ENCODE data around the gene C12orf57.

The C12orf57 gene

GRCh38 chr12:6974180-6974579, 30.4 kb downstream of the C12orf57 start:
- no peaks in the 10 kb centered on the region for H3K4me1 ChIP-seq (ENCODE audit: control insufficient read depth, insufficient read depth, low read length)
- H3K4me3 ChIP-seq (ENCODE audit: low read length), result no peak overlapping the region
- WGBS (ENCODE audit: insufficient coverage, insufficient read length), result no CpG with 5 or more reads among the region's 6 CpGs
- H3K9me3 ChIP-seq (ENCODE audit: control insufficient read depth, insufficient read depth, low read length), result no peaks in the 10 kb centered on the region
- H3K36me3 ChIP-seq (ENCODE audit: control insufficient read depth, insufficient read depth, low read length), result peaks cover 20% of the 10 kb centered on the region
- no peaks in the 10 kb centered on the region for H3K27me3 ChIP-seq (ENCODE audit: control insufficient read depth, insufficient read depth, low read length)
- no peak for DNase-seq (ENCODE audit: low read depth, low spot score)
- H3K27ac ChIP-seq (ENCODE audit: low read length), result no peak overlapping the region

GRCh38 chr12:6975297-6976032, 31.6 kb downstream of the C12orf57 start:
- no peak overlapping the region for H3K4me3 ChIP-seq (ENCODE audit: low read length)
- H3K4me1 ChIP-seq (ENCODE audit: control insufficient read depth, insufficient read depth, low read length), result no peaks in the 10 kb centered on the region
- DNase-seq (ENCODE audit: low read depth, low spot score), result no peak
- H3K36me3 ChIP-seq (ENCODE audit: control insufficient read depth, insufficient read depth, low read length), result peaks cover 22% of the 10 kb centered on the region
- H3K9me3 ChIP-seq (ENCODE audit: control insufficient read depth, insufficient read depth, low read length), result no peaks in the 10 kb centered on the region
- no peak overlapping the region for H3K27ac ChIP-seq (ENCODE audit: low read length)
- no peaks in the 10 kb centered on the region for H3K27me3 ChIP-seq (ENCODE audit: control insufficient read depth, insufficient read depth, low read length)
- WGBS (ENCODE audit: insufficient coverage, insufficient read length), result no CpG with 5 or more reads among the region's 2 CpGs

- no peak overlapping the region for H3K4me3 ChIP-seq (ENCODE audit: low read length)
- no CpG with 5 or more reads among the region's 10 CpGs for WGBS (ENCODE audit: insufficient coverage, insufficient read length)
- peaks cover 25% of the 10 kb centered on the region for H3K36me3 ChIP-seq (ENCODE audit: control insufficient read depth, insufficient read depth, low read length)
Observed at GRCh38 chr12:6977653-6978052, 33.8 kb downstream of the C12orf57 start.

GRCh38 chr12:6978188-6978587, 34.4 kb downstream of the C12orf57 start:
- H3K4me3 ChIP-seq (ENCODE audit: low read length), result no peak overlapping the region
- no CpG with 5 or more reads among the region's 6 CpGs for WGBS (ENCODE audit: insufficient coverage, insufficient read length)
- no peaks in the 10 kb centered on the region for H3K4me1 ChIP-seq (ENCODE audit: control insufficient read depth, insufficient read depth, low read length)
- no peaks in the 10 kb centered on the region for H3K9me3 ChIP-seq (ENCODE audit: control insufficient read depth, insufficient read depth, low read length)
- no peaks in the 10 kb centered on the region for H3K27me3 ChIP-seq (ENCODE audit: control insufficient read depth, insufficient read depth, low read length)
- peaks cover 25% of the 10 kb centered on the region for H3K36me3 ChIP-seq (ENCODE audit: control insufficient read depth, insufficient read depth, low read length)
- H3K27ac ChIP-seq (ENCODE audit: low read length), result no peak overlapping the region
- no peak for DNase-seq (ENCODE audit: low read depth, low spot score)

More at GRCh38 chr12:6977653-6978052, 33.8 kb downstream of the C12orf57 start:
- DNase-seq (ENCODE audit: low read depth, low spot score), result no peak
- Histone ChIP-seq H3K27ac (ENCODE audit: low read length) (no peak overlapping the region), H3K27me3 (ENCODE audit: control insufficient read depth, insufficient read depth, low read length) (no peaks in the 10 kb centered on the region), H3K4me1 (ENCODE audit: control insufficient read depth, insufficient read depth, low read length) (no peaks in the 10 kb centered on the region), H3K9me3 (ENCODE audit: control insufficient read depth, insufficient read depth, low read length) (no peaks in the 10 kb centered on the region)

GRCh38 chr12:6978611-6979011, 34.8 kb downstream of the C12orf57 start:
- no CpG with 5 or more reads among the region's 3 CpGs for WGBS (ENCODE audit: insufficient coverage, insufficient read length)
- DNase-seq (ENCODE audit: low read depth, low spot score), result no peak
- Histone ChIP-seq H3K4me3 (ENCODE audit: low read length) (no peak overlapping the region), H3K9me3 (ENCODE audit: control insufficient read depth, insufficient read depth, low read length) (no peaks in the 10 kb centered on the region), H3K27ac (ENCODE audit: low read length) (no peak overlapping the region), H3K4me1 (ENCODE audit: control insufficient read depth, insufficient read depth, low read length) (no peaks in the 10 kb centered on the region), H3K36me3 (ENCODE audit: control insufficient read depth, insufficient read depth, low read length) (peaks cover 25% of the 10 kb centered on the region), H3K27me3 (ENCODE audit: control insufficient read depth, insufficient read depth, low read length) (no peaks in the 10 kb centered on the region)

GRCh38 chr12:6979021-6979420, 35.2 kb downstream of the C12orf57 start:
- WGBS (ENCODE audit: insufficient coverage, insufficient read length), result no CpG with 5 or more reads among the region's 6 CpGs
- no peaks in the 10 kb centered on the region for H3K9me3 ChIP-seq (ENCODE audit: control insufficient read depth, insufficient read depth, low read length)
- peaks cover 25% of the 10 kb centered on the region for H3K36me3 ChIP-seq (ENCODE audit: control insufficient read depth, insufficient read depth, low read length)
- H3K27ac ChIP-seq (ENCODE audit: low read length), result no peak overlapping the region
- no peak overlapping the region for H3K4me3 ChIP-seq (ENCODE audit: low read length)
- no peak for DNase-seq (ENCODE audit: low read depth, low spot score)
- H3K4me1 ChIP-seq (ENCODE audit: control insufficient read depth, insufficient read depth, low read length), result no peaks in the 10 kb centered on the region
- H3K27me3 ChIP-seq (ENCODE audit: control insufficient read depth, insufficient read depth, low read length), result no peaks in the 10 kb centered on the region

- no peaks in the 10 kb centered on the region for H3K27me3 ChIP-seq (ENCODE audit: control insufficient read depth, insufficient read depth, low read length)
- DNase-seq (ENCODE audit: low read depth, low spot score), result no peak
- no CpG with 5 or more reads among the region's 3 CpGs for WGBS (ENCODE audit: insufficient coverage, insufficient read length)
Observed at GRCh38 chr12:6979453-6979852, 35.6 kb downstream of the C12orf57 start.

GRCh38 chr12:6980075-6980474, 36.3 kb downstream of the C12orf57 start:
- Histone ChIP-seq H3K27ac (ENCODE audit: low read length) (no peak overlapping the region), H3K9me3 (ENCODE audit: control insufficient read depth, insufficient read depth, low read length) (no peaks in the 10 kb centered on the region), H3K27me3 (ENCODE audit: control insufficient read depth, insufficient read depth, low read length) (no peaks in the 10 kb centered on the region), H3K36me3 (ENCODE audit: control insufficient read depth, insufficient read depth, low read length) (peaks cover 16% of the 10 kb centered on the region; the same call in 1 of the 2 replicates), H3K4me1 (ENCODE audit: control insufficient read depth, insufficient read depth, low read length) (no peaks in the 10 kb centered on the region), H3K4me3 (ENCODE audit: low read length) (no peak overlapping the region)
- no peak for DNase-seq (ENCODE audit: low read depth, low spot score)
- WGBS (ENCODE audit: insufficient coverage, insufficient read length), result no CpG with 5 or more reads among the region's 4 CpGs

More at GRCh38 chr12:6979453-6979852, 35.6 kb downstream of the C12orf57 start:
- Histone ChIP-seq H3K27ac (ENCODE audit: low read length) (no peak overlapping the region), H3K4me1 (ENCODE audit: control insufficient read depth, insufficient read depth, low read length) (no peaks in the 10 kb centered on the region), H3K4me3 (ENCODE audit: low read length) (no peak overlapping the region), H3K9me3 (ENCODE audit: control insufficient read depth, insufficient read depth, low read length) (no peaks in the 10 kb centered on the region), H3K36me3 (ENCODE audit: control insufficient read depth, insufficient read depth, low read length) (peaks cover 21% of the 10 kb centered on the region)

GRCh38 chr12:6980740-6981139, 36.9 kb downstream of the C12orf57 start:
- Histone ChIP-seq H3K4me3 (ENCODE audit: low read length) (no peak overlapping the region), H3K4me1 (ENCODE audit: control insufficient read depth, insufficient read depth, low read length) (no peaks in the 10 kb centered on the region), H3K36me3 (ENCODE audit: control insufficient read depth, insufficient read depth, low read length) (peaks cover 11% of the 10 kb centered on the region; the same call in 1 of the 2 replicates), H3K27me3 (ENCODE audit: control insufficient read depth, insufficient read depth, low read length) (no peaks in the 10 kb centered on the region), H3K27ac (ENCODE audit: low read length) (no peak overlapping the region), H3K9me3 (ENCODE audit: control insufficient read depth, insufficient read depth, low read length) (no peaks in the 10 kb centered on the region)
- DNase-seq (ENCODE audit: low read depth, low spot score), result no peak

GRCh38 chr12:6981152-6982052, 37.6 kb downstream of the C12orf57 start:
- WGBS (ENCODE audit: insufficient coverage, insufficient read length), result no CpG with 5 or more reads among the region's 10 CpGs

More at GRCh38 chr12:6981152-6982052, 37.6 kb downstream of the C12orf57 start:
- Histone ChIP-seq H3K9me3 (ENCODE audit: control insufficient read depth, insufficient read depth, low read length) (no peaks in the 10 kb centered on the region), H3K36me3 (ENCODE audit: control insufficient read depth, insufficient read depth, low read length) (peaks cover 6% of the 10 kb centered on the region; the same call in 1 of the 2 replicates), H3K27ac (ENCODE audit: low read length) (no peak overlapping the region), H3K4me3 (ENCODE audit: low read length) (no peak overlapping the region), H3K4me1 (ENCODE audit: control insufficient read depth, insufficient read depth, low read length) (no peaks in the 10 kb centered on the region), H3K27me3 (ENCODE audit: control insufficient read depth, insufficient read depth, low read length) (no peaks in the 10 kb centered on the region)
- DNase-seq (ENCODE audit: low read depth, low spot score), result no peak

Measured in iPS DF 6.9 (cell line).